Mesendoderm (in vitro differentiated cells): Measurements from ENCODE around the gene ARHGEF26.
A peak's percentile ranks its signal among the peaks of the same experiment; 100 is the strongest.

Source experiments
- DNase-seq: peaks from one replicate; pipeline ENCODE4 v3.0.0; 2013
- H2AK5ac ChIP-seq: 2 replicates; pipeline ENCODE4 v1.6.1; 2013; ENCODE audit warnings: low read length, inconsistent platforms
- H2BK120ac ChIP-seq: 2 replicates; pipeline ENCODE4 v1.6.1; 2013; ENCODE audit warnings: low read depth, mild to moderate bottlenecking, low read length, moderate library complexity, mixed read lengths
- H2BK15ac ChIP-seq: replicated peaks from 2 replicates; pipeline ENCODE4 v1.6.1; 2013; ENCODE audit warnings: low read depth, mild to moderate bottlenecking, moderate library complexity
- H2BK5ac ChIP-seq: 2 replicates; pipeline ENCODE4 v1.6.1; 2013; ENCODE audit warnings: low read length, inconsistent platforms
- H3K18ac ChIP-seq: 2 replicates; pipeline ENCODE4 v1.6.1; 2013; ENCODE audit warnings: mild to moderate bottlenecking, low read length, mixed read lengths
- H3K23ac ChIP-seq: one replicate; pipeline ENCODE4 v1.6.1; 2013; ENCODE audit warnings: low read length
- H3K27ac ChIP-seq: 2 replicates; pipeline ENCODE4 v1.5.1; 2013; ENCODE audit warnings: low read depth, mild to moderate bottlenecking, inconsistent platforms, low read length, moderate library complexity
- H3K27me3 ChIP-seq: 2 replicates; pipeline ENCODE4 v1.6.1; 2013; ENCODE audit warnings: low read length, control low read depth, mild to moderate bottlenecking, inconsistent platforms; ENCODE audit not compliant: insufficient read depth, poor library complexity
- H3K36me3 ChIP-seq: 2 replicates; pipeline ENCODE4 v1.6.1; 2013; ENCODE audit warnings: low read length, inconsistent platforms; ENCODE audit not compliant: control insufficient read depth, insufficient read depth
- H3K4ac ChIP-seq: one replicate; pipeline ENCODE4 v1.6.1; 2013; ENCODE audit warnings: low read depth, mild to moderate bottlenecking, low read length, moderate library complexity
- H3K4me1 ChIP-seq: 2 replicates; pipeline ENCODE4 v1.6.1; 2013; ENCODE audit warnings: low read depth, low read length, inconsistent platforms; ENCODE audit not compliant: control insufficient read depth
- H3K4me2 ChIP-seq: 2 replicates; pipeline ENCODE4 v1.6.1; 2013; ENCODE audit warnings: low read length
- H3K4me3 ChIP-seq: 2 replicates; pipeline ENCODE4 v1.5.1; 2013; ENCODE audit warnings: mild to moderate bottlenecking, low read length
- H3K56ac ChIP-seq: one replicate; pipeline ENCODE4 v1.6.1; 2013; ENCODE audit warnings: low read length
- H3K79me1 ChIP-seq: 2 replicates; pipeline ENCODE4 v1.6.1; 2013; ENCODE audit warnings: low read length, inconsistent platforms
- H3K79me2 ChIP-seq: 2 replicates; pipeline ENCODE4 v1.6.1; 2013; ENCODE audit warnings: mild to moderate bottlenecking, low read length; ENCODE audit not compliant: control insufficient read depth, insufficient read depth
- H3K9ac ChIP-seq: 2 replicates; pipeline ENCODE4 v1.6.1; 2013; ENCODE audit warnings: low read length, inconsistent platforms
- H4K5ac ChIP-seq: one replicate; pipeline ENCODE4 v1.6.1; 2013; ENCODE audit warnings: low read length
- H4K8ac ChIP-seq: one replicate; pipeline ENCODE4 v1.6.1; 2013; ENCODE audit warnings: low read depth, mild to moderate bottlenecking, control low read depth, low read length, moderate library complexity
- WGBS: extraction: QIAGEN DNeasy Blood & Tissue Kit; methylation state at CpG from one replicate; pipeline ENCODE4 v1.1.7; 2013; ENCODE audit warnings: low lambda C conversion rate, missing lambda C conversion rate; ENCODE audit not compliant: insufficient coverage; ENCODE audit errors: extremely low coverage; 5-methylcytosine and 5-hydroxymethylcytosine counted together

The ARHGEF26 gene

DNA sequence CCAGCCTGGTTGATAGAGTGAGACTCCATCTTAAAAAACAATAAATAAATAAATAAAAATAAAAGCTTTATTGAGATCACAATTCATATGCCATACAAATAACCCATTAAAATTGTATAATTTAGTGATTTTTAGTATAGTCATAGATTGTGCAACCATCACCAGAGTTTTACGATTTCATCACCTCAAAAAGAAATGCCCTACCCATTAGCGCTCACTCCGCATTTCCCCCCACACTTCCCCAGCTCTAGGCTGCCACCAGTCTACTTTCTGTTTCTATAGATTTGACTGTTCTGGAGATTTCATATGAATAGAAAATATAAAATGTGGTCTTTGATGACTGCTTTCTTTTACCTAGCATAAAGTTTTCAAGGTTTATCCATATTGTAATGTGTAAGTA, 57.0 kb downstream of the ARHGEF26 start:
- no peak overlapping the region for H4K8ac ChIP-seq
- no peak overlapping the region for H2AK5ac ChIP-seq
- no CpG with 5 or more reads among the region's 3 CpGs for WGBS
- no peak overlapping the region for H3K4me2 ChIP-seq
- no peaks in the 10 kb centered on the region for H3K36me3 ChIP-seq
- no peak overlapping the region for H3K18ac ChIP-seq
- peaks cover 3% of the 10 kb centered on the region for H3K4me1 ChIP-seq
- H4K5ac ChIP-seq: no peak overlapping the region
- no peak overlapping the region for H3K9ac ChIP-seq
- H3K79me1 ChIP-seq: peaks cover 1% of the 10 kb centered on the region
- no peak overlapping the region for H3K4ac ChIP-seq
- H2BK5ac ChIP-seq: no peak overlapping the region
- no peak overlapping the region for H2BK15ac ChIP-seq
- H3K56ac ChIP-seq: no peak overlapping the region
- H3K27ac ChIP-seq: no peak overlapping the region
- no peak overlapping the region for H3K4me3 ChIP-seq
- H2BK120ac ChIP-seq: no peak overlapping the region
- no peaks in the 10 kb centered on the region for H3K79me2 ChIP-seq
- DNase-seq: no peak
- no peaks in the 10 kb centered on the region for H3K27me3 ChIP-seq
- no peak overlapping the region for H3K23ac ChIP-seq

DNA sequence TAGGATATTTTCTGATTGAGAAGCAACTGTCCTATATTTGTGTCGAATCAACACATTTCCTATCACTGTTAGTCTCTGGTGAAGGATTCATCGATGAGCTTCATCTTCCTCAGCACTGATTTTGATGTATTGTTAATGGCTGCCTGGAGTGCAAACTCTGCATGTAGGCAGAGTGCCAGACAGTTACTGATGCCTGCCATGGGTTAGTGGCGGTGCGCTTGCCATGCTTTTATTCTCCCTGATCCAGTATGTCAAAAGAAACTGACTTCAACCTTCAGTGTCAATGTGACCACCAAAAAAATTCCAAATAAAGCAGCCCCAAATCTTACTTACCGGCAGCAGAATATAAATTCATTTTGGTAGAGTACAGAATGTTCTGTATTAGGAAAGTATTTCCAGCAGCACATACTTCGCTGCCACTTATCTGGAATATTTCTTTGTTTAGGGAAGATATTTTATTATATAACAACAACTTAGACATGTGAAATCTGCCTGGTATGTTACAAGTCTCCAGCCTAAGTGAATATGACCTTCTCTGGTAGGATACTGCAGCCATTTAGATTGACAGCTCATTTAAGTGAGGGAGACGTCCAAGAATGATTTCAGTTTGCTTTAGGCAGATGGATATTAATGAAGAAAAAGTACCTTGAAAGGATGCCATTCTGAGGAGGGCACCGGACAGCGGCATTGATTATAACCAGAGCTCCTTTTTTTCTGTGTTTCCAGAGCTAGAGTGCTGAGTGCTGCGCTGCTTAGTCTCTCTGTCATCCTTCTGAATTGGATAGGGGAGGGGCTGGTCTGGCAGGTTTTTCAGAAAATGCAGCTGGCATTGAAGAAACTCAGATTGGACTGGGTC, 59.9 kb downstream of the ARHGEF26 start:
- Histone ChIP-seq H3K36me3 (no peaks in the 10 kb centered on the region), H2AK5ac (no peak overlapping the region), H3K4me2 (no peak overlapping the region), H2BK120ac (no peak overlapping the region), H3K4me3 (no peak overlapping the region), H4K5ac (no peak overlapping the region), H3K23ac (no peak overlapping the region), H3K56ac (no peak overlapping the region), H3K79me1 (peaks cover 1% of the 10 kb centered on the region), H2BK15ac (no peak overlapping the region), H3K18ac (no peak overlapping the region), H3K79me2 (no peaks in the 10 kb centered on the region), H3K4ac (no peak overlapping the region), H4K8ac (no peak overlapping the region), H3K27ac (no peak overlapping the region), H2BK5ac (no peak overlapping the region), H3K9ac (no peak overlapping the region), H3K27me3 (no peaks in the 10 kb centered on the region), H3K4me1 (peaks cover 3% of the 10 kb centered on the region)
- peak; percentile 15 for DNase-seq
- WGBS: no CpG with 5 or more reads among the region's 10 CpGs

- no peak overlapping the region for H4K8ac ChIP-seq
- H3K79me1 ChIP-seq: no peaks in the 10 kb centered on the region
- WGBS: no CpG with 5 or more reads among the region's 4 CpGs
- no peak overlapping the region for H2BK120ac ChIP-seq
- no peak overlapping the region for H3K27ac ChIP-seq
- peaks cover 3% of the 10 kb centered on the region for H3K4me1 ChIP-seq
- no peaks in the 10 kb centered on the region for H3K27me3 ChIP-seq
- H3K56ac ChIP-seq: no peak overlapping the region
- H4K5ac ChIP-seq: no peak overlapping the region
- H3K79me2 ChIP-seq: no peaks in the 10 kb centered on the region
- H3K23ac ChIP-seq: no peak overlapping the region
- H3K18ac ChIP-seq: no peak overlapping the region
- H3K9ac ChIP-seq: no peak overlapping the region
- H2BK5ac ChIP-seq: no peak overlapping the region
- no peak for DNase-seq
- no peak overlapping the region for H3K4ac ChIP-seq
- no peak overlapping the region for H2BK15ac ChIP-seq
- H3K4me3 ChIP-seq: no peak overlapping the region
- no peaks in the 10 kb centered on the region for H3K36me3 ChIP-seq
- no peak overlapping the region for H3K4me2 ChIP-seq
- no peak overlapping the region for H2AK5ac ChIP-seq
Observed at GRCh38 chr3:154182322-154182922, 61.2 kb downstream of the ARHGEF26 start.

GRCh38 chr3:154182975-154183374, 61.8 kb downstream of the ARHGEF26 start:
- H4K8ac ChIP-seq: no peak overlapping the region
- no peak overlapping the region for H4K5ac ChIP-seq
- H3K23ac ChIP-seq: no peak overlapping the region

DNA sequence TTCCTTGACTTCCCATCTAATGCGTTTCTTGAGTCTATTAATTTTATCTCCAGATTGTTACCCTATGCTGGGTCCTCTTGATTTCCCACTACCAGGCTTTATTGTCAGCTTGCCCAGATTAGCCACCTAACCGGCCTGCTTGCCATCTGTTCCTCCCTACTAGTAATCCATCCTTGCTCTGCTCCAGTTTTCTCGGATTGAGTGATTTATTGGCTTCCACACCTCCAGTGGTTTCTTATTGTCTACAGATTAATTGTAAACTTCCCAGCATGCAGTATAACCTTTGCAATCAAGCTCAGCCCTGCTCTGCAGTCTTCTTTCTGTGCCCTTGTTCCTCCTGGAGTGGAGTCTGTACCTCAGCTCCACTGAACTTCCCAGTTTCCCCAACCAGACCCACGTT, 63.4 kb downstream of the ARHGEF26 start:
- Histone ChIP-seq H3K79me1 (no peaks in the 10 kb centered on the region), H3K4me2 (no peak overlapping the region), H3K18ac (no peak overlapping the region), H3K79me2 (no peaks in the 10 kb centered on the region), H3K27ac (no peak overlapping the region), H2AK5ac (no peak overlapping the region), H3K4me3 (no peak overlapping the region), H3K56ac (no peak overlapping the region), H4K8ac (no peak overlapping the region), H3K23ac (no peak overlapping the region), H4K5ac (no peak overlapping the region), H2BK15ac (no peak overlapping the region), H3K27me3 (no peaks in the 10 kb centered on the region), H3K36me3 (no peaks in the 10 kb centered on the region), H3K4me1 (peaks cover 3% of the 10 kb centered on the region), H3K4ac (no peak overlapping the region), H3K9ac (no peak overlapping the region), H2BK120ac (no peak overlapping the region), H2BK5ac (no peak overlapping the region)
- DNase-seq: no peak
- no CpG with 5 or more reads among the region's 4 CpGs for WGBS

More at GRCh38 chr3:154182975-154183374, 61.8 kb downstream of the ARHGEF26 start:
- Histone ChIP-seq H3K79me1 (no peaks in the 10 kb centered on the region), H3K27me3 (no peaks in the 10 kb centered on the region), H3K4me1 (peaks cover 3% of the 10 kb centered on the region), H3K4me2 (no peak overlapping the region), H3K36me3 (no peaks in the 10 kb centered on the region), H3K79me2 (no peaks in the 10 kb centered on the region), H2AK5ac (no peak overlapping the region), H2BK15ac (no peak overlapping the region), H3K56ac (no peak overlapping the region), H3K4me3 (no peak overlapping the region), H3K18ac (no peak overlapping the region), H3K4ac (no peak overlapping the region), H3K27ac (no peak overlapping the region), H2BK5ac (no peak overlapping the region), H2BK120ac (no peak overlapping the region), H3K9ac (no peak overlapping the region)
- DNase-seq: no peak
